HG02870 (cell line): ENCODE results near the gene DTX4.

Experiments
- ATAC-seq: cut with Tn5 transposase; IDR thresholded peaks from one replicate; pipeline ENCODE4 v1.9.1; 2021; ENCODE audit warnings: mild to moderate bottlenecking, moderate library complexity; ENCODE audit not compliant: unreplicated experiment

Gene DTX4

DNA sequence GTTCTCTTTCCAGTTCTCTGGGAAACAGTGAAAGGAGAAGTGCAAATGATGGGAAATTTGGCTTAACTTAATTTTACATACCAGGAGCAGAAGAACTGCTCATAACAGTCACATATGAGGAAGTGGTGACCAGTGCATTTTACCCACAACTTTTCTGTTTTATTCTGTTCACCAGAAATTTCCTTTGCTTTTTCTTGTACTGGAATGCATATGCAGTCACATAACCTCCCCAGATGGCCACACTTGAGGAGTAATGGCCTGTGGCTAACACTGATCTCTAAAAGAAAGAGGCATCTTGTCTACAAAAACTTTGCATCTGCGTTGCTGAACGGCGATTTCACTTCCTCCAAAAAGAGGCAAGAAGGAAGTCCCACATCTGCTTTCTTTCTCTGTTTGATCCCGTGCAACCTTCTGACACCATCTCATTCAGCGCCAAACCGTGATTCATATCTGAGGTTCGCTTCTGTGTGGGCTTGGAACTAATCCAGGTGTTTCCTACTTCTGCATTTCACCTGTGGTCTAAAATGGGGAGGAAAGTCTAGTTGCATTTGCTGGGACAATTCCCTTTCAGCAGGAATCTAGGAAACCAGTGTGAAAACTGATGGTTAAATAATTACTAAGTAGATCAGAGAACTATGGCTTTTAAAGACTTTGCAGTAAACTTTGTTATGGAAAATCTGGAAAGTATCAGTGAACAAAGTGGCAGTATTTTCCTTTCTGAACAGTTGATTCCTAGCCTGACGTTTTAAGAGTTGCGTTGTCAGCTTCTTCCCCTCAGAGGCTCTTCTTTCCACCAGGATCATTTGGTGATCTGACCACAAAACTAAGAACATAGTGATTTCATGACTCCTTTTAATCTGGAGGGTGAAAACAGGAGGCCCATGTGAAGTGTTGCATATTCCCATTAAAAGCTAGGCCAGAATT is 45.0 kb downstream of the DTX4 start:
- ATAC-seq, result peak; percentile 76

GRCh38 chr11:59218319-59218718 is 46.4 kb downstream of the DTX4 start:
- ATAC-seq, result no peak

DNA sequence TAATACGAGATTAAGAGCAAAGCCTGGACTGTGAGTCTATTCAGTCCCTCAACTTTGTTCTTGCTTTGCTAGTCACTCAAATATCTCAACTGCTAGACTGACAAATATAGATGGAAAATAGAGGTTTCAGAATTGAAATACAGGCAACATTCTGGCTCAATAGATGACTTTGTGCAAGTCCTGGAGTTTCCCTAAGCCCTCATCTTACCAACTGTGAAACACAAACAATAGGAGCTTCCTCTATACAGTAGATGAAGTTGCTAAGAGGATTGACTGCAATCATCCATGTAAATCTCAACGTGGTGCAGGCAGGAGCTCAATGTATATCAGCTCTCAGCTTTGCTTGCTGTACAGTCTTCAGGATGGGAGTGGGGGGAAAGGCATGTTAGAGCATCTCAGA is 47.0 kb downstream of the DTX4 start:
- ATAC-seq, result no peak

GRCh38 chr11:59219836-59220235 is 47.9 kb downstream of the DTX4 start:
- no peak for ATAC-seq

- ATAC-seq, result no peak
Observed at GRCh38 chr11:59221441-59221840, 49.5 kb downstream of the DTX4 start.

- ATAC-seq, result no peak
Observed at GRCh38 chr11:59222464-59223060, 50.6 kb downstream of the DTX4 start.

- no peak for ATAC-seq
Observed at GRCh38 chr11:59223177-59223576, 51.2 kb downstream of the DTX4 start.

- no peak for ATAC-seq
Observed at GRCh38 chr11:59223611-59224010, 51.7 kb downstream of the DTX4 start.

GRCh38 chr11:59224351-59224928 is 52.5 kb downstream of the DTX4 start:
- peak; percentile 28 for ATAC-seq

GRCh38 chr11:59225017-59225416 is 53.1 kb downstream of the DTX4 start:
- peak; percentile 43 for ATAC-seq

- ATAC-seq, result no peak
Observed at GRCh38 chr11:59226396-59226795, 54.5 kb downstream of the DTX4 start.

- ATAC-seq, result no peak
Observed at GRCh38 chr11:59240322-59240721, 68.4 kb downstream of the DTX4 start.

GRCh38 chr11:59243633-59244032 is 71.7 kb downstream of the DTX4 start:
- no peak for ATAC-seq

- no peak for ATAC-seq
Observed at GRCh38 chr11:59247531-59248227, 75.7 kb downstream of the DTX4 start.

GRCh38 chr11:59249535-59249934 is 77.6 kb downstream of the DTX4 start:
- ATAC-seq, result no peak

- ATAC-seq, result no peak
Observed at GRCh38 chr11:59253001-59253400, 81.1 kb downstream of the DTX4 start.

- ATAC-seq, result no peak
Observed at GRCh38 chr11:59254286-59254685, 82.4 kb downstream of the DTX4 start.

DNA sequence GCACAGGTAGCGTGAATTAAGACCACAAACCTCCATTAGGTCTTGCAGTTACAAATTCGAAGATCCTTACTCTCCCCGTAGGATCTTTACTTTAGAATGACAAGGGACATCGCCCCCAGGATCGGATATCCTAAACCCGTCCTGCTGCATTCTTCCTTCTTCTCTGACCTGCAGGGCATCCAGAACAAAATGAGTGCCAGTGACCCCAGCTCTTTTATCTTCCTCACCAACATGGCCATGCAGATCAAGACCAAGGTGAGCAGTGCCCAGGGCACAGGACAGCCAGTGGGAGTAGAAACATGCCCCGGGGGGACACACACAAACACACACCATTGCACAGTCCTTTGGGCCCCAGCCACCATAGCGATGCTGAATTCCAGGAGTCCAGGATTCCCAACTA is 83.3 kb downstream of the DTX4 start:
- ATAC-seq, result no peak
